Prostate gland (tissue), 2 donors: ENCODE measurements around the gene EFNA4. TPM values are rescaled to one million over a fixed set of nuclear protein-coding genes. Genes with fewer than 3 reads are reported as not detected.

Experiments
- DNase-seq: peaks from one replicate; pipeline ENCODE4 v3.0.0-alpha.2; 2019; ENCODE audit warnings: low spot score
- H3K27ac ChIP-seq, 2 donors: fragments of 200-600 bp; sonication (generic); 2 replicates each; pipeline ENCODE4 v1.5.1; 2017 to 2019
- H3K27me3 ChIP-seq: fragments of 200-600 bp; sonication (generic); replicated peaks from 2 replicates; pipeline ENCODE4 v1.5.1; 2019; ENCODE audit not compliant: insufficient read depth
- H3K36me3 ChIP-seq, 2 donors: fragments of 200-600 bp; sonication (generic); 1 replicate in 1 of 2; 2 replicates in 1 of 2; pipeline versions ENCODE4 v1.5.1 to v1.8.1; 2017 to 2019
- H3K4me1 ChIP-seq: fragments of 200-600 bp; sonication (generic); replicated peaks from 2 replicates; pipeline ENCODE4 v1.5.1; 2019
- H3K4me3 ChIP-seq, 2 donors: fragments of 200-600 bp; sonication (generic); 2 replicates each; pipeline ENCODE4 v1.5.1; 2017 to 2019
- H3K9me3 ChIP-seq: fragments of 200-600 bp; sonication (generic); 2 replicates; pipeline ENCODE4 v1.5.1; 2017
- CTCF ChIP-seq, 4 experiments: fragments of 200-600 bp in 2 of 4; fragments of 450-650 bp in 2 of 4; sonication (generic) in 2 of 4; IDR thresholded peaks; 1 replicate in 3 of 4; 2 replicates in 1 of 4; pipeline ENCODE4 v1.5.1; 2016 to 2019; ENCODE audit warnings: antibody characterized with exemption in 4 of 4, mild to moderate bottlenecking in 2 of 4, moderate library complexity in 2 of 4
- POLR2A ChIP-seq: fragments of 450-650 bp; IDR thresholded peaks from one replicate; pipeline ENCODE4 v1.6.1; 2016; ENCODE audit warnings: antibody characterized with exemption, mild to moderate bottlenecking
- POLR2AphosphoS5 ChIP-seq: sonication (generic); formaldehyde crosslinking; IDR thresholded peaks from one replicate; pipeline ENCODE4 v1.6.1; 2017; ENCODE audit warnings: antibody characterized with exemption
- WGBS: methylation state at CpG from one replicate; pipeline ENCODE4 v1.1.5; 2018; 5-methylcytosine and 5-hydroxymethylcytosine counted together
- intact Hi-C: fragments of 100-400 bp; cut with DNase I; formaldehyde crosslinking; loops from one replicate; pipeline ENCODE4 v1.14.2; 2022
- total RNA-seq, 2 donors: library from RNA; depleted of rRNA; stranded (reverse); fragments of >200 nt; gene quantifications; one replicate each; pipeline ENCODE4 v1.1.0, GENCODE V29; 2016

The EFNA4 gene
- total RNA-seq, 2 donors from 2014 or later = 10.3 to 23.4 TPM

- 22% methylated on average over 23 of the region's 24 CpGs for WGBS
- H3K36me3 ChIP-seq = no peaks in the 10 kb centered on the region
- peak overlapping the region; percentile 91 to 94 for H3K27ac ChIP-seq
- no peaks in the 10 kb centered on the region for H3K27me3 ChIP-seq
- DNase-seq = peak; percentile 61
- peak; percentile 95 to 99 (median 96) for TF ChIP-seq CTCF (IDR thresholded peaks at IDR 0.05)
- no peak for TF ChIP-seq POLR2AphosphoS5
- no peak for TF ChIP-seq POLR2A
- H3K4me1 ChIP-seq = peaks cover 23% of the 10 kb centered on the region
- no peaks in the 10 kb centered on the region for H3K9me3 ChIP-seq
- H3K4me3 ChIP-seq = peak overlapping the region in 1 of 2 donors; percentile 57
- intact Hi-C loops = no loop called here
Measured at GRCh38 chr1:155086128-155086741, 22.7 kb downstream of the EFNA4 start.

GRCh38 chr1:155086856-155087535 lies 23.5 kb downstream of the EFNA4 start:
- H3K9me3 ChIP-seq = no peaks in the 10 kb centered on the region
- no peaks in the 10 kb centered on the region for H3K27me3 ChIP-seq
- TF ChIP-seq CTCF (IDR thresholded peaks at IDR 0.05) (no peak), POLR2AphosphoS5 (no peak), POLR2A (no peak)
- WGBS = 63% methylated on average over 8 of the region's 8 CpGs
- H3K27ac ChIP-seq = no peak overlapping the region
- no peak overlapping the region for H3K4me3 ChIP-seq
- H3K36me3 ChIP-seq = no peaks in the 10 kb centered on the region
- intact Hi-C loops = no loop called here
- DNase-seq = no peak
- H3K4me1 ChIP-seq = peaks cover 23% of the 10 kb centered on the region

GRCh38 chr1:155091071-155092051 lies 27.8 kb downstream of the EFNA4 start:
- Histone ChIP-seq H3K27me3 (no peaks in the 10 kb centered on the region), H3K4me3 (no peak overlapping the region), H3K4me1 (peaks cover 5% of the 10 kb centered on the region), H3K9me3 (no peaks in the 10 kb centered on the region), H3K27ac (no peak overlapping the region), H3K36me3 (no peaks in the 10 kb centered on the region)
- 39% methylated on average over 18 of the region's 29 CpGs for WGBS
- TF ChIP-seq POLR2AphosphoS5 (peak; percentile 60), POLR2A (no peak), CTCF (IDR thresholded peaks at IDR 0.05) (peak; percentile 97 to 99 (median 98))
- peak; percentile 63 for DNase-seq
- intact Hi-C loops = loop anchor here (2.0 kb wide), 1 partner anchor 35 kb away; the partner anchor contains the start of gene EFNA1

DNA sequence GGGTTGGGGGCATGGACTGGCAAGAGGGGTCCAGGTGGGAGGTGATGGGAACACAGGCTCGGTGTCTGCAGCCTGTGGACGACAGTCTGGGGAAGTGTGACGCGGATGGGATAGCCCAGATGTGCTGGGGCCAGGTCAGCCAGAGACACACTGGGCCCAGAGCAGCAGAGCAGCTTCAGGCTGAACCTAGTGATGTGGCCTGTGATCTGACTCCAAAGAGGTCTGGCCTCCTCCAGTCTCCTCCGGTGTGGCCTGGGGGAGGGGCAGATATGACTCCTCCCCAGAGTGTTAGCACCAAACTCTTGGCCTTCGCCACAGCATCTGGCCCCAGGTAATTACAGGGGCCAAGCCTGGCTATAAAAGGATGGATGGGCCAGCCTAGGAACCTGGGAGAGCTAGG lies 28.6 kb downstream of the EFNA4 start:
- intact Hi-C loops = loop anchor here (2.0 kb wide), 1 partner anchor 35 kb away; the partner anchor contains the start of gene EFNA1
- Histone ChIP-seq H3K4me1 (peaks cover 5% of the 10 kb centered on the region), H3K9me3 (no peaks in the 10 kb centered on the region)

More for the DNA sequence above, 28.6 kb downstream of the EFNA4 start:
- DNase-seq = no peak
- Histone ChIP-seq H3K27me3 (no peaks in the 10 kb centered on the region), H3K36me3 (no peaks in the 10 kb centered on the region), H3K27ac (no peak overlapping the region), H3K4me3 (no peak overlapping the region)
- 79% methylated on average over 6 of the region's 6 CpGs for WGBS
- TF ChIP-seq CTCF (IDR thresholded peaks at IDR 0.05) (no peak), POLR2A (no peak), POLR2AphosphoS5 (no peak)
